Smooth muscle cell (in vitro differentiated cells): ENCODE measurements around the gene ING4. TPM values are rescaled to one million over a fixed set of nuclear protein-coding genes. Genes with fewer than 3 reads are reported as not detected.
A peak's percentile ranks its signal among the peaks of the same experiment; 100 is the strongest.

ENCODE experiments used
- DNase-seq: peaks from one replicate; lab custom pipeline; 2025; ENCODE audit not compliant: unreplicated experiment; lab: John Stamatoyannopoulos, UW
- H2AFZ ChIP-seq: fragments of 200-600 bp; sonication (generic); 2 replicates; pipeline ENCODE4 v1.6.0; 2016; ENCODE audit warnings: antibody characterized with exemption, low read depth, mild to moderate bottlenecking
- H3F3A ChIP-seq: fragments of 200-600 bp; sonication (generic); 2 replicates; pipeline ENCODE4 v1.6.0; 2017; ENCODE audit warnings: antibody characterized with exemption, low read depth
- H3K27ac ChIP-seq: fragments of 200-600 bp; sonication (generic); 2 replicates; pipeline ENCODE4 v1.5.1; 2016; ENCODE audit warnings: low read depth, mild to moderate bottlenecking
- H3K27me3 ChIP-seq: fragments of 200-600 bp; sonication (generic); 2 replicates; pipeline ENCODE4 v1.6.1; 2016; ENCODE audit warnings: low read depth, mild to moderate bottlenecking
- H3K36me3 ChIP-seq: fragments of 200-600 bp; sonication (generic); 2 replicates; pipeline ENCODE4 v1.5.1; 2016; ENCODE audit warnings: low read depth
- H3K4me1 ChIP-seq: fragments of 200-600 bp; sonication (generic); 2 replicates; pipeline ENCODE4 v1.5.1; 2016; ENCODE audit warnings: low read depth
- H3K4me2 ChIP-seq: fragments of 200-600 bp; sonication (generic); 2 replicates; pipeline ENCODE4 v1.6.0; 2016; ENCODE audit warnings: mild to moderate bottlenecking
- H3K4me3 ChIP-seq: fragments of 200-600 bp; sonication (generic); 2 replicates; pipeline ENCODE4 v1.5.1; 2016; ENCODE audit warnings: mild to moderate bottlenecking
- H3K79me2 ChIP-seq: fragments of 200-600 bp; sonication (generic); 2 replicates; pipeline ENCODE4 v1.6.0; 2016; ENCODE audit warnings: low read depth, mild to moderate bottlenecking
- H3K9ac ChIP-seq: fragments of 200-600 bp; sonication (generic); 2 replicates; pipeline ENCODE4 v1.6.0; 2016; ENCODE audit warnings: low read depth
- H3K9me3 ChIP-seq: fragments of 200-600 bp; sonication (generic); replicated peaks from 2 replicates; pipeline ENCODE4 v1.5.1; 2016; ENCODE audit warnings: low read depth
- H4K20me1 ChIP-seq: fragments of 200-600 bp; sonication (generic); 2 replicates; pipeline ENCODE4 v1.6.0; 2016; ENCODE audit warnings: low read depth
- CTCF ChIP-seq: fragments of 200-600 bp; sonication (generic); IDR thresholded peaks from 2 replicates; pipeline ENCODE4 v1.5.1; 2017; ENCODE audit warnings: borderline replicate concordance, mild to moderate bottlenecking, antibody characterized with exemption; ENCODE audit not compliant: insufficient read depth, poor library complexity, severe bottlenecking
- WGBS: methylation state at CpG from one replicate; pipeline ENCODE4 v1.1.7; 2016; ENCODE audit warnings: low lambda C conversion rate; 5-methylcytosine and 5-hydroxymethylcytosine counted together
- polyA plus RNA-seq: library from polyadenylated mRNA; unstranded; fragments of >200 nt; fragmentation: Nextera tagmentation; extraction: Ambion mirVana; gene quantifications from 2 replicates; pipeline ENCODE4 v1.2.1, GENCODE V29; 2016
- total RNA-seq: library from RNA; depleted of rRNA; stranded (reverse); fragments of >200 nt; gene quantifications from 2 replicates; pipeline ENCODE4 v1.2.3, GENCODE V29; 2014

The ING4 gene
- total and polyA plus RNA-seq, 2 experiments from 2014 or later: 24.8 to 27.0 TPM

- Histone ChIP-seq H3K4me2 (peak overlapping the region; percentile 98), H3K27ac (no peak overlapping the region)
Measured at GRCh38 chr12:6699259-6699988, 36.5 kb upstream of the ING4 start.

GRCh38 chr12:6698352-6699046 is 35.6 kb upstream of the ING4 start:
- H3K9ac ChIP-seq: no peak overlapping the region
- H3K9me3 ChIP-seq: no peaks in the 10 kb centered on the region
- peaks cover 31% of the 10 kb centered on the region for H3K27me3 ChIP-seq
- no peaks in the 10 kb centered on the region for H3K36me3 ChIP-seq
- no peaks in the 10 kb centered on the region for H3K4me1 ChIP-seq
- 56% methylated on average over 8 of the region's 8 CpGs for WGBS
- no peak for TF ChIP-seq CTCF
- no peaks in the 10 kb centered on the region for H3F3A ChIP-seq
- no peaks in the 10 kb centered on the region for H3K79me2 ChIP-seq
- no peak for DNase-seq
- H3K4me2 ChIP-seq: no peak overlapping the region
- no peak overlapping the region for H3K4me3 ChIP-seq
- H3K27ac ChIP-seq: no peak overlapping the region
- H2AFZ ChIP-seq: no peak overlapping the region
- no peaks in the 10 kb centered on the region for H4K20me1 ChIP-seq

More at GRCh38 chr12:6699259-6699988, 36.5 kb upstream of the ING4 start:
- H3K9me3 ChIP-seq: no peaks in the 10 kb centered on the region
- H3K9ac ChIP-seq: no peak overlapping the region
- no peaks in the 10 kb centered on the region for H4K20me1 ChIP-seq
- H3K4me1 ChIP-seq: no peaks in the 10 kb centered on the region
- no peaks in the 10 kb centered on the region for H3K79me2 ChIP-seq
- H2AFZ ChIP-seq: peak overlapping the region; percentile 82
- 24% methylated on average over 13 of the region's 16 CpGs for WGBS
- no peaks in the 10 kb centered on the region for H3K36me3 ChIP-seq
- peaks cover 34% of the 10 kb centered on the region for H3K27me3 ChIP-seq
- DNase-seq: no peak
- H3F3A ChIP-seq: no peaks in the 10 kb centered on the region
- peak overlapping the region; percentile 78 for H3K4me3 ChIP-seq
- TF ChIP-seq CTCF: no peak

- Histone ChIP-seq H3K4me3 (no peak overlapping the region), H3K27me3 (peaks cover 29% of the 10 kb centered on the region), H2AFZ (no peak overlapping the region), H3K9me3 (no peaks in the 10 kb centered on the region), H3K4me1 (no peaks in the 10 kb centered on the region), H3K4me2 (no peak overlapping the region), H3K27ac (no peak overlapping the region), H3K79me2 (no peaks in the 10 kb centered on the region), H3K36me3 (no peaks in the 10 kb centered on the region), H3K9ac (no peak overlapping the region), H3F3A (no peaks in the 10 kb centered on the region), H4K20me1 (no peaks in the 10 kb centered on the region)
- TF ChIP-seq CTCF: peak; percentile 56
- WGBS: 73% methylated on average over 10 of the region's 17 CpGs
- DNase-seq: no peak
Measured at GRCh38 chr12:6697584-6698351, 34.8 kb upstream of the ING4 start.
